GM19238 (cell line): Measurements from ENCODE around the gene BRME1.

Experiments
- DNase-seq: peaks from one replicate; pipeline ENCODE4 v3.0.0; 2011; ENCODE audit warnings: low spot score; ENCODE audit not compliant: insufficient read length

Gene BRME1

DNA sequence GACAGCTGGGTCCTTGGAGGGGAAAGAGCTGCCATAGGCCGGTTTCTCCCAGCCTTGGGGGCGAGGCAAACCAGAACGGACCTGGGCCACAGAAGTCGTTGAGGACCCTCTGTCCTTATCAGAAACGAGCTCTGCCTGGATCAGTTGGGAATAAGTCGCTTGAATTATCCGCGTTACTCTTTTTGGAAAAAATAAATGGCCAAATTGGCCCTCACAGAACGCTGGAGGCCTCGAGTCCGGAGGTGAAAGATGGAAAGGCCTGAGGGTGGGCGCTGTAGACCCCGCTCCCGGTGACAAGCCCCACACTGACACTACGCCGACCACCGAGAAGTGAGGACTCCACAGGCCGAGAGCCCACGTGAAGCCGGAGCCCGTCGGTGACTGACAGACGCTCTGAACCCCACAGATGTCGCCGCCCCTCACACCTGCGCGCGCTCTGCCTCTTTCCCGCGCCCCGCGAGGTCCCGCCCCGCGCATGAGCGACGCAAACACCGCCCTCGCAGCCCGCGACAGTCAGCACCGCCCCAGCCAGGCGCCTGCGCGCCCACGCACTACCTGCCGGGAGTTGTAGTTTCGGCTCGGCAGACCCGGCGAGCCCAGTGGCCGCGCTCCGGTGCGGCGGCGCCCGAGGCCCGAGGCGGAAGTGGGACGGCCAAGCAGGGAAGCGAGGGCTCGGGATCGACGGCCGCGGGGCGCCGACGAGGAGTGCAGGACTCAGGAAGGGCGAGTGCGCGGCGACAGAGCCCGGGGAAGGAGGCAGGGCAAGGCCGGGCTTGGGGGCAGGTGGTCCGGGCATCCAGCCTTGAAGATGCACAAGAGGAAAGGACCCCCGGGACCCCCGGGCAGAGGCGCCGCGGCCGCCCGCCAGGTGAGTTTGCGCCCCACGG is at the start of gene BRME1, which contains the start of gene CC2D1A:
Gene BRME1, minus strand, starts transcription at position 484 of the 887 bp plus-strand sequence. CDS start 1,225 bp downstream, outside the sequence.
Gene CC2D1A, plus strand, starts transcription at position 568 of the 887 bp plus-strand sequence. Its CDS starts 241 bp downstream, at position 809.
- DNase-seq = peak; percentile 99

DNA sequence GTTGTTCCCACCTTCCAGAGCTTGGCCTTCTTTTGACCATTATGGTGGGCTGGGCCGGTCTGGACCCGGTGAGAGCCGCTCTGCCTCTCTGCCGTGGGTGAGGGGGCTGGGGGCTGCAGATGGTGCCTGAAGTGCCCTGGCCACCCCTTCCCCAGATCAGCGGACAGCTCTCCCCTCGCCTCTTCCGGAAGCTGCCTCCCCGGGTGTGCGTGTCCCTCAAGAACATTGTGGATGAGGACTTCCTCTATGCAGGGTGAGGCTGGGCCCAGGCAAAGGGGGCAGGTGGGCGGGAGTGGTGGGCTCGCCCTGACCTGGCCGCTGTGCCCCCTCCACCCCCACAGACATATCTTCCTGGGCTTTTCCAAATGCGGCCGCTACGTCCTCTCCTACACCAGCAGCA is 48.3 kb upstream of the BRME1 start:
- DNase-seq = no peak

GRCh38 chr19:13952931-13953531 is 47.1 kb upstream of the BRME1 start:
- no peak for DNase-seq

DNA sequence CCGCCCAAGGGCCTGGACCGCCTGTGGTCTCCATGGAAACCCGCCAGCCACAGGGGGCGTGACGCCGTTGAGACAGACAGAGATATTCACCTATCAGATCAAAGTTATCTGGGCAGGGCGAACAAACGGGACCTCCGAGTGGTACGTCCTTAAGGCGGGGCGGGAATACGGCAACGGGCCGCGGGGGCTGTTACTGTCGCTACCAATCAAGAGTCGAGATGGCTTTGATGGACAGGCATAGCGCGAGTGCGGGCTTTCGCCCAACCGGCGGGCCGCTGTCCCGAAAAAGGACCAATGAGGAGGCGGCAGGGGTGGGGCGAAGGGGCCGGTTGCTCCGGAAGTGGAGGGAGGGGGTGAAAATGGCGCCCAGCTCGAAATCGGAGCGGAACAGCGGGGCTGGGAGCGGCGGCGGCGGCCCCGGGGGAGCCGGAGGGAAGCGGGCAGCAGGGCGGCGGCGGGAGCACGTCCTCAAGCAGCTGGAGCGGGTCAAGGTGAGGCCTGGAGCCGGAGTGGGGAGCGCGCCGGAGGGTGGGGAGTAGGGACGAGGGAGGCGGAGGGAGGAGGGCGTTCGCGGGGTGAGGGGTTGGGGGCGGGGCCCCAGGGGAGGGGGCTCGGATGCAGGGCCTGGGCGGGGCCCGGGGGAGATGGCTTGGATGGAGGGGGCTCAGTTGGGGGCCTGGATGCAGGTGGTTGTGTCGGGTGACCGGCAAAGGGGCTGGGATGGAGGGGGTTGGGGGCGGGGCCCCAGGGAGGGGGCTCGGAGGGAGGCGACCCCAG is 46.4 kb upstream of the BRME1 start, which contains the start of gene DCAF15:
Gene DCAF15, plus strand, starts transcription at position 356 of the 777 bp plus-strand sequence. Its CDS starts 4 bp downstream, at position 360.
- peak; percentile 100 for DNase-seq

- DNase-seq = no peak
Measured at GRCh38 chr19:13951799-13952153, 45.9 kb upstream of the BRME1 start.

DNA sequence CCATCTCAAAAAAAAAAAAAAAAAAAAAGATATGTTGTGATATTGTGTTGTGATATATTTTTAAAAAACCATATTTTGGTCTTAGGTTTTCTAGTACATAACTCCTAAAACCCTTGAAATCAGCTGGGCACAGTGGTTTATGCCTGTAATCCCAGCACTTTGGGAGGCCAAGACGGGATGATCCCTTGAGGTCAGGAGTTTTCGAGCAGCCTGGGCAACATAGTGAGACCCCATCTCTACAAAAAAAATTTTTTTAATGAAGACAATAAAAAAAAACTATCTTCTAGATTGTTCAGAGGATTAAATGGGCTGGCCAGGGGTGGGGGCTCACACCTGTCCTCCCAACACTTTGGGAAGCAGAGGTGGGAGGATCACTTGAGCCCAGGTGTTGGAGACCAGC is 45.1 kb upstream of the BRME1 start:
- DNase-seq = no peak

DNA sequence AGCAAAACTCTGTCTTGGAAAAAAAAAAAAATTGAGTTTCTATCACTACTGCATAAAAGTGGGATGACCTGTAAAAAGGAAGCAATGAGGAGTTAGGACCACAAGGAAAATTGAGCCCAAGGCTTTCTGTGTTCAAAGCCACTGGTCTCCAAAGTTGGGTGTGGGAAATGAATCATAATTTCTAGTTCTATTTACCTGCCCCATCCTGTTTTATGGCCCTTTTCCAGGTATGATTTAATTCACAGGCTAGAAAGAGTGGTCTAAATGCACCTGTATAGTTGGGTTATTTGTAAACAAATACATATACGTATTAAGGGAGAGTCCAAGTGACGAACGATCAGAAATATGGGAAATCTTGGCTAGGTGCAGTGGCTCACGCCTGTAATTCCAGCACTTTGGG is 40.5 kb upstream of the BRME1 start:
- DNase-seq = no peak

- no peak for DNase-seq
Measured at GRCh38 chr19:13942023-13942684, 36.2 kb upstream of the BRME1 start.

GRCh38 chr19:13938301-13939064 is 32.6 kb upstream of the BRME1 start, which contains the start of gene PODNL1:
PODNL1 (minus strand) TSS chr19:13938417; CDS start chr19:13938181, 236 bp downstream.
- DNase-seq = no peak

DNA sequence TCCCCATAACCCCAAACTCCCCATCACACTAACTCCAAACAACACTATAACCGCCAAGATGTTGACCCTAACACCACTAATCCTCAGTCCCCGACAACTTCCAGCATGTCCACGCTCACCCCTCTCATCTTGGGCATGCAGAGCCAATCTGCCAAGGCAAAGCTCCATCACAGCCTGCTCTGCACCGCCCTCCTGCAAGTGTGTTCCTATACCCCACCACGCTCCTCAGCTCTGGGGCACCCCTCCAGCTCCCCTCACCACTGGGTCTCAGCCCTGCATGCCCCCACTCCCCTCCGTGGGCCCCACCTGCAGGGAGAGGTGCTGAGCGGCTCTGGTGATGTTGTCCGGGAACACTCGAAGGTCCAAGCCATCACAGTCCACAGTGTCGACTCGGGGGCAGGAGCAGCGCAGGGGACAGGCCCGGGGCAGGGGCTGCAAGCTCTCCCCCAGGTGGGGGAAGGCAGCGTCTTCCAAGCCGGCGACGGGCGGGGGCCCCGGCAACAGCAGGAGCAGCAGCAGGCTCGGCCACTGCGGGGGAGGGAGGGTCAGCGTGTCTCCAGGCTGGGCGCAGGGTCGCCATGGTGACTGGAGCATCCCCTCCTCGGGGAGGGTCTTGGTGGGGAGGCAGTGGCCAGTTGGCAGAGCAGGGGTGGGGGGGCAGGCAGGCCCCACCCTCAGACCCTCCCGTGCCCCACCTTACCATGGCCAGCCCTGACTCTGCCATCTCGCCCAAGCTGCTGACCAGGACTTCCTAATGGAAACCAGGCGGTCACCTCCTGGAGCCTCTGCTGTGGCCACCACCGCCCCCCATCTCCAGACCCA is 31.8 kb upstream of the BRME1 start:
- no peak for DNase-seq

GRCh38 chr19:13935765-13936510 is 30.0 kb upstream of the BRME1 start:
- no peak for DNase-seq

DNA sequence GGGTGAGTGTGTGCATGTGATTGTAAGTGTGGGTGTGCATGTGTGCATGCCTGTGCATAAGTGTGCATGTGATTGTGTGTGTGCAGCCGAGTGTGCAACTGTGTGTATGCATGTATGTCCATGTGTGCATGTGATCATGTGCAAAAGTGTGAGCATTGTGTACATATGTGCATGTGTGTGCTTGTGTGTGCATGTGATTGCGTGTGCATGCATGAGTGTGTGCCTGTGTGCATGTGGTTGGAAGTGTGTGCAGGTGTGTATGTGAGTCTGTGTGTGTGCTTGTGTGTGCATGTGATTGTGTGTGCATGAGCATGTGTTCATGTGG is 28.8 kb upstream of the BRME1 start:
- DNase-seq = no peak

GRCh38 chr19:13932911-13933393 is 27.0 kb upstream of the BRME1 start:
- DNase-seq = no peak

GRCh38 chr19:13932149-13932637 is 26.3 kb upstream of the BRME1 start:
- DNase-seq = no peak

- no peak for DNase-seq
Measured at GRCh38 chr19:13931391-13932148, 25.7 kb upstream of the BRME1 start.

GRCh38 chr19:13930402-13930801 is 24.5 kb upstream of the BRME1 start:
- no peak for DNase-seq

DNA sequence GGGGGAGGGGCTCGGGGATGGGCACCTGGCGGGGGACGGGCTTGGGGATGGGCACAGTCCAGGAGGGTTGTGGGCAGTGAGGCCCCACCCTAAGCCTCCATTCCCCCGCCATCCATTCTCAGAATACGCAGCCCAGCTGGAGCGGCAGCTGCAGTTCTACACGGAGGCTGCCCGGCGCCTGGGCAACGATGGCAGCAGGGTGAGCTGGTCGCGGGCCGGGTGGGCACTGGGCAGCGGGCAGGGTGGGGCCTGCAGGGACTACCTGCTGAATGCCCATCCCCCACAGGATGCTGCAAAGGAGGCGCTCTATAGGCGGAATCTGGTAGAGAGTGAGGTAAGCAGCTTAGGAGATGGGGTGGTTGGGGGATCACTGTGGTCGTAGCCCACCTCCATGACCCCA is 24.0 kb upstream of the BRME1 start:
- no peak for DNase-seq

DNA sequence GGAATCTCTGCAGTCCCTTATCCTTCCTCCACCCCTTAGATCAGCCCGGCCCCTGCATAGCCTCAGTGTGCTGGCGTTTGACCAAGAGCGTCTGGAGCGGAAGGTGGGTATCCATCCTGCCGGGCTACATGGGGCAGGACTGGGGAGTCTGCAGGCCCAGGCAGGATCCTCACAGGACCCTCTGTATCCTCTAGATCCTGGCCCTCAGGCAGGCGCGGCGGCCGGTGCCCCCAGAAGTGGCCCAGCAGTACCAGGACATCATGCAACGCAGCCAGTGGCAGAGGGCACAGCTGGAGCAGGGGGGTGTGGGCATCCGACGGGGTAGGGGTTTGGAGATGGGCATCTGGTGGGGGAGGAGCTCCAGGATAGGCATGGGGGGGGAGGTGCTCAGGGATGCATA is 23.4 kb upstream of the BRME1 start:
- DNase-seq = no peak
